H1 (cell line): ENCODE results near the gene ANKLE1. TPM values are rescaled to one million over a fixed set of nuclear protein-coding genes. Genes with fewer than 3 reads are reported as not detected.

Source experiments
- CTCF ChIA-PET: fragments of 300-600 bp; sonication (Branson Sonifier 250); formaldehyde crosslinking; loops from one replicate; lab custom pipeline; 2021; ENCODE audit not compliant: partially characterized antibody; lab: Charles Lee
- POLR2A ChIA-PET: fragments of 300-600 bp; sonication (Branson Sonifier 250); formaldehyde crosslinking; loops from one replicate; lab custom pipeline; 2021; ENCODE audit warnings: inconsistent platforms; ENCODE audit not compliant: partially characterized antibody; lab: Charles Lee
- DNase-seq, 2 experiments: peaks; one replicate each; pipeline versions ENCODE4 v3.0.0 to v3.0.0-alpha.2; 2010 to 2022; ENCODE audit warnings: low spot score in 2 of 2, low read depth in 1 of 2, mixed read lengths in 1 of 2
- FAIRE-seq: peaks from 2 replicates; lab custom pipeline; 2011; peaks lifted over from hg19 to GRCh38; lab: Jason Lieb, UNC
- H2AFZ ChIP-seq: 2 replicates; pipeline ENCODE4 v1.8.1; 2012; ENCODE audit warnings: low read length, inconsistent platforms
- H2AK5ac ChIP-seq: 2 replicates; pipeline ENCODE4 v1.6.1; 2013; ENCODE audit warnings: low read depth, low read length
- H2BK120ac ChIP-seq: replicated peaks from 2 replicates; pipeline ENCODE3; 2013; ENCODE audit warnings: low read depth, low read length, inconsistent platforms
- H2BK12ac ChIP-seq: 2 replicates; pipeline ENCODE4 v1.6.1; 2013; ENCODE audit warnings: low read depth, low read length
- H2BK15ac ChIP-seq: 2 replicates; pipeline ENCODE4 v1.6.1; 2013; ENCODE audit warnings: low read length
- H2BK20ac ChIP-seq: 2 replicates; pipeline ENCODE4 v1.6.1; 2013; ENCODE audit warnings: low read length
- H2BK5ac ChIP-seq: 2 replicates; pipeline ENCODE4 v1.6.1; 2013; ENCODE audit warnings: low read depth, low read length
- H3K14ac ChIP-seq: 2 replicates; pipeline ENCODE4 v1.6.1; 2013; ENCODE audit warnings: inconsistent platforms; ENCODE audit not compliant: insufficient read length
- H3K18ac ChIP-seq: 2 replicates; pipeline ENCODE4 v1.6.1; 2013; ENCODE audit warnings: low read length; ENCODE audit errors: extremely low read depth
- H3K23ac ChIP-seq: 2 replicates; pipeline ENCODE4 v1.6.1; 2013; ENCODE audit warnings: inconsistent platforms; ENCODE audit not compliant: insufficient read length
- H3K23me2 ChIP-seq: 2 replicates; pipeline ENCODE4 v1.6.1; 2013; ENCODE audit warnings: low read depth, low read length
- H3K27ac ChIP-seq: 2 replicates; pipeline ENCODE4 v1.6.1; 2011; ENCODE audit warnings: low read depth, low read length, inconsistent platforms
- H3K27me3 ChIP-seq, 4 experiments: replicated peaks in 1 of 4; 1 replicate in 1 of 4; 2 replicates in 3 of 4; pipeline versions ENCODE4 v1.6.1 to v1.8.1; 2011 to 2013; ENCODE audit warnings: low read length in 3 of 4, mild to moderate bottlenecking in 3 of 4, inconsistent platforms in 2 of 4, mixed read lengths in 2 of 4, moderate library complexity in 1 of 4; ENCODE audit not compliant: control insufficient read depth in 3 of 4, insufficient read depth in 3 of 4; ENCODE audit errors: extremely low read depth in 1 of 4
- H3K36me3 ChIP-seq, 4 experiments: 2 replicates each; pipeline versions ENCODE4 v1.6.1 to v1.8.1; 2011 to 2013; ENCODE audit warnings: mild to moderate bottlenecking in 4 of 4, low read length in 3 of 4, moderate library complexity in 2 of 4, control low read depth in 1 of 4, inconsistent platforms in 1 of 4; ENCODE audit not compliant: insufficient read depth in 4 of 4, control insufficient read depth in 2 of 4
- H3K4ac ChIP-seq: replicated peaks from 2 replicates; pipeline ENCODE3; 2013; ENCODE audit warnings: low read length, low read depth, mixed read lengths, inconsistent platforms; ENCODE audit not compliant: insufficient read length
- H3K4me1 ChIP-seq, 4 experiments: replicated peaks in 1 of 4; 1 replicate in 1 of 4; 2 replicates in 3 of 4; pipeline versions ENCODE4 v1.6.1 to v1.8.1; 2011 to 2013; ENCODE audit warnings: low read length in 3 of 4, inconsistent platforms in 2 of 4, mixed read lengths in 1 of 4; ENCODE audit not compliant: insufficient read depth in 4 of 4, control insufficient read depth in 3 of 4
- H3K4me2 ChIP-seq, 2 experiments: 2 replicates each; pipeline versions ENCODE4 v1.6.1 to v1.8.1; 2011 to 2013; ENCODE audit warnings: low read depth in 2 of 2, low read length in 2 of 2, control low read depth in 1 of 2, inconsistent platforms in 1 of 2, mild to moderate bottlenecking in 1 of 2; ENCODE audit not compliant: insufficient read depth in 1 of 2
- H3K4me3 ChIP-seq, 4 experiments: fragments of 200-600, 300-600 bp in 1 of 4; sonication (generic), shearing (Covaris generic), sonication (Bioruptor Twin) in 1 of 4; 2 replicates each; pipeline versions ENCODE4 v1.5.1 to v1.8.1; 2011 to 2016; ENCODE audit warnings: low read length in 4 of 4, low read depth in 3 of 4, control low read depth in 2 of 4, inconsistent platforms in 2 of 4, mild to moderate bottlenecking in 2 of 4, mixed read lengths in 1 of 4, moderate library complexity in 1 of 4; ENCODE audit not compliant: insufficient read depth in 2 of 4; ENCODE audit errors: extremely low read depth in 1 of 4
- H3K56ac ChIP-seq: replicated peaks from 2 replicates; pipeline ENCODE3; 2013; ENCODE audit warnings: low read depth, mild to moderate bottlenecking, mixed read lengths, low read length, inconsistent platforms; ENCODE audit not compliant: insufficient read length
- H3K79me1 ChIP-seq: 2 replicates; pipeline ENCODE4 v1.6.1; 2013; ENCODE audit warnings: low read depth, low read length, control low read depth
- H3K79me2 ChIP-seq, 2 experiments: 2 replicates each; pipeline versions ENCODE4 v1.6.1 to v1.8.1; 2012 to 2013; ENCODE audit warnings: low read length in 2 of 2, mild to moderate bottlenecking in 2 of 2, inconsistent platforms in 1 of 2; ENCODE audit not compliant: insufficient read depth in 2 of 2, control insufficient read depth in 1 of 2
- H3K9ac ChIP-seq, 4 experiments: replicated peaks in 1 of 4; 1 replicate in 1 of 4; 2 replicates in 3 of 4; pipeline versions ENCODE4 v1.6.1 to v1.8.1; 2011 to 2013; ENCODE audit warnings: low read depth in 3 of 4, low read length in 3 of 4, control low read depth in 2 of 4, mild to moderate bottlenecking in 2 of 4, moderate library complexity in 2 of 4, inconsistent platforms in 1 of 4; ENCODE audit errors: extremely low read depth in 1 of 4
- H3K9me3 ChIP-seq, 2 experiments: 2 replicates each; pipeline versions ENCODE4 v1.6.1 to v1.8.1; 2012 to 2013; ENCODE audit warnings: mild to moderate bottlenecking in 2 of 2, moderate library complexity in 2 of 2, control low read depth in 1 of 2, inconsistent platforms in 1 of 2, low read depth in 1 of 2, low read length in 1 of 2, mixed read lengths in 1 of 2; ENCODE audit not compliant: insufficient read depth in 2 of 2
- H4K20me1 ChIP-seq, 2 experiments: replicated peaks in 1 of 2; 2 replicates each; pipeline versions ENCODE3 to v1.8.1; 2011 to 2013; ENCODE audit warnings: inconsistent platforms in 2 of 2, low read length in 2 of 2, mild to moderate bottlenecking in 1 of 2; ENCODE audit not compliant: insufficient read depth in 2 of 2, control insufficient read depth in 1 of 2
- H4K5ac ChIP-seq: 2 replicates; pipeline ENCODE4 v1.6.1; 2013; ENCODE audit warnings: low read length, low read depth, mixed read lengths, inconsistent platforms; ENCODE audit not compliant: insufficient read length
- H4K8ac ChIP-seq: 2 replicates; pipeline ENCODE4 v1.8.0; 2013; ENCODE audit warnings: mild to moderate bottlenecking, moderate library complexity, low read length, inconsistent platforms; ENCODE audit not compliant: insufficient read depth; ENCODE audit errors: extremely low read depth
- H4K91ac ChIP-seq: replicated peaks from 2 replicates; pipeline ENCODE3; 2013; ENCODE audit warnings: low read length, mixed read lengths, inconsistent platforms; ENCODE audit not compliant: insufficient read length
- ASH2L ChIP-seq: fragments of 200-600, 300-600 bp; sonication (generic); IDR thresholded peaks from one replicate; pipeline ENCODE4 v1.7.1; 2017; ENCODE audit warnings: low read length
- HDAC2 ChIP-seq, 2 experiments: fragments of 300-600 bp in 1 of 2; sonication (generic) in 1 of 2; IDR thresholded peaks; 2 replicates each; pipeline ENCODE4 v1.6.1; 2011 to 2012; ENCODE audit warnings: low read depth in 2 of 2, low read length in 2 of 2, mild to moderate bottlenecking in 2 of 2, moderate library complexity in 2 of 2, borderline replicate concordance in 1 of 2, inconsistent platforms in 1 of 2
- KDM1A ChIP-seq: fragments of 200-600, 300-600 bp; sonication (generic); IDR thresholded peaks from 2 replicates; pipeline ENCODE4 v1.7.1; 2016; ENCODE audit warnings: mild to moderate bottlenecking, low read length, borderline replicate concordance
- NRF1 ChIP-seq: IDR thresholded peaks from 2 replicates; pipeline ENCODE4 v1.6.1; 2011; ENCODE audit warnings: mild to moderate bottlenecking, low read depth, low read length, improper control_type of control experiment
- RAD21 ChIP-seq, 2 experiments: IDR thresholded peaks in 1 of 2; conservative IDR thresholded peaks in 1 of 2; 2 replicates each; pipeline ENCODE4 v1.6.1; 2011; ENCODE audit warnings: low read depth in 2 of 2, low read length in 2 of 2, improper control_type of control experiment in 1 of 2, inconsistent platforms in 1 of 2, mild to moderate bottlenecking in 1 of 2, moderate library complexity in 1 of 2
- WGBS, 2 experiments: shearing (Covaris generic) in 1 of 2; methylation state at CpG; one replicate each; pipeline versions ENCODE4 v1.1.6 to v1.1.7; 2013 to 2015; ENCODE audit warnings: low lambda C conversion rate in 2 of 2, mixed read lengths in 2 of 2, inconsistent platforms in 1 of 2, low coverage in 1 of 2, missing lambda C conversion rate in 1 of 2; ENCODE audit not compliant: insufficient replicate concordance in 2 of 2, insufficient coverage in 1 of 2, insufficient read length in 1 of 2; ENCODE audit errors: extremely low coverage in 1 of 2, missing lambda C conversion rate in 1 of 2; 5-methylcytosine and 5-hydroxymethylcytosine counted together
- polyA plus RNA-seq, 7 experiments: library from polyadenylated mRNA; depleted of rRNA in 3 of 7; stranded (reverse) in 5 of 7; unstranded in 2 of 7; fragments of >200 nt in 5 of 7; fragments of 200-250 nt in 2 of 7; gene quantifications; 1 replicate in 5 of 7; 2 replicates in 1 of 7; 4 replicates in 1 of 7; pipeline versions ENCODE4 v1.2.1 to v1.2.3, GENCODE V29; 2011 to 2013; ENCODE audit warnings: missing spikeins in 2 of 7, mixed read lengths in 2 of 7
- total RNA-seq: library from RNA; stranded (reverse); fragmentation: NEBNext Ultra II Directional; extraction: Animal tissue kit (Norgen Biotek cat#: 25700); gene quantifications from 2 replicates; pipeline ENCODE4 v1.2.1, GENCODE V29; 2021

ANKLE1 gene
- total and polyA plus RNA-seq, 2 of the 8 experiments (the other 6 are each of a cell fraction or from before 2014, with no cell fraction given), result 6.1 to 9.6 TPM

DNA sequence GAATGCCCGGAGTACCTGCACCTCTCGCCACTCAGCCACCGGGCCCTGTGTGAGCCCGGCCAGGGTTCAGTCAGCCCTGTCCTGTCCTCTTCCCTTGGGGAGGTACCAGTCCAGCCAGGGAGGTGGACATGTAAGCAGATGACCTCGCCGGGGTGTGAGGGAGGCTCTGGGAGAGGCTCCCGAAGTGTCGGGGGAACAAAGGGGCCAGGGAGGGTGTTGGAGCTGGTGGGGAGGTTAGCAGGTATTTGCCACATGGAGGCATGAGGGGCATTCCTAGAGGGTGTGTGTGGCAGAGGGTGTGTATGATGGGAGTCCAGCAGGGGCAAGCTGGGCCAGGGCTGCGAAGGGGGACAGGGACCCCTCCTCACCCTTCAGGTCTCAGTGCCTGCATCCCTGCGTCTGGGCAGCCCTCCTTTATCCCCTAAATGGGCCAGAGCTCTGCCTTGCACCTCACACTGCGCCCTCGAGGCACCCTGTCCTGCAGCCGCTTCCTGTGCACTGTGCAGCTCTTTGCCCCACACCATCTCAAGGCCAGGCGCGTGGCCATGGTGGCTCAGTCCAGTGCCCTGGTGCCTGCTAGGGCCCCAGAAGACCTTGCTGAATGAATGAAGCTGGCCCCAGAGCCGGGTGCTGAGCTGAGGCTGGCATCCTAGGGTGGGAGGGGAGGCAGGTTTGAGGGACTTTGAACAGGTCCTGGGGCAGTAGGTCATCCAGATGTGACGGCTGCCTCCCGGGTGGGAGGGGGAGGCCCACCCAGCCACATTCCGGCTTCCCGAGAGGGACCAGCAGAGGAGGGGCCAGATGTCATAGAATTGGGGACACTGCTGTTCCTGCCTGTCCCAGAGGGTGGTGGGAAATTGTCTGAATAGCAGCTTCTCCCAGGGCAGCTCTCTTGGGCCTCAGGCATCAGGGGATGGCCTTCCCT lies 30.8 kb downstream of the ANKLE1 start:
- Histone ChIP-seq H3K79me2 (peaks cover 8 to 32% of the 10 kb centered on the region in 2 experiments; a peak in 3 of 4 replicates), H3K23ac (no peak overlapping the region), H2BK12ac (0 out of 2 replicates have a peak overlapping the region, but pooled peaks have one; percentile 60), H3K79me1 (peaks cover 21% of the 10 kb centered on the region), H4K91ac (no peak overlapping the region), H3K27ac (peak overlapping the region; percentile 67), H3K36me3 (peaks cover 4 to 17% (median 12%) of the 10 kb centered on the region in 4 experiments), H3K4me3 (no peak overlapping the region), H3K4ac (no peak overlapping the region), H3K14ac (no peak overlapping the region), H4K5ac (no peak overlapping the region), H2BK15ac (no peak overlapping the region), H3K18ac (no peak overlapping the region), H3K27me3 (no peaks in the 10 kb centered on the region), H3K9me3 (no peaks in the 10 kb centered on the region), H2BK5ac (no peak overlapping the region), H2AFZ (no peak overlapping the region), H3K4me1 (peaks cover 2 to 13% (median 5%) of the 10 kb centered on the region in 4 experiments; a peak in 5 of 7 replicates), H3K9ac (no peak overlapping the region), H4K20me1 (peaks cover 0 to 14% of the 10 kb centered on the region in 2 experiments), H2BK20ac (no peak overlapping the region), H2AK5ac (no peak overlapping the region), H3K56ac (no peak overlapping the region), H2BK120ac (no peak overlapping the region), H4K8ac (0 out of 2 replicates have a peak overlapping the region, but pooled peaks have one; percentile 35), H3K4me2 (peak overlapping the region in 1 of 2 experiments; percentile 8; a peak in 2 of 4 replicates), H3K23me2 (peaks cover 5% of the 10 kb centered on the region)
- FAIRE-seq, result no peak
- CTCF ChIA-PET, result interaction anchor here (0.6 to 1.7 kb wide), 6 partner anchors 10 to 153 kb away, joined by 3 to 5 read pairs (median 4); no protein-coding TSS in a partner anchor
- 89% methylated on average over 20 of the region's 20 CpGs; no CpG with 5 or more reads in 1 of the 2 experiments for WGBS, 2 experiments
- DNase-seq, result no peak
- POLR2A ChIA-PET, result interaction anchor here (0.8 to 18.5 kb wide), 6 partner anchors 16 to 86 kb away, joined by 3 to 329 read pairs (median 4); partner anchors contain the start of genes ANO8 and OCEL1
- no peak for TF ChIP-seq HDAC2 (IDR thresholded peaks at IDR 0.05; ENCODE audit: borderline replicate concordance in 1 of 2, low read depth in 2 of 2, low read length in 2 of 2)
- no peak for TF ChIP-seq RAD21 (IDR thresholded peaks at IDR 0.05 in 1 of 2, conservative IDR thresholded peaks at IDR 0.05 in 1 of 2; ENCODE audit: low read depth in 2 of 2, low read length in 2 of 2)
- TF ChIP-seq ASH2L, result no peak
- TF ChIP-seq NRF1, result no peak
- TF ChIP-seq KDM1A, result no peak
